SHP77 treated with DMSO at 0.1 percent for 48 hours (cell line): ENCODE results near the gene FHL2.
"Not testable (repeated sequence)": the region's sequence is repeated elsewhere in the genome, so short reads cannot be mapped to it uniquely, and the experiment has no call there.

ENCODE experiments used
- DNase-seq: peaks from one replicate; lab custom pipeline; 2025; lab: John Stamatoyannopoulos, UW

The FHL2 gene

DNA sequence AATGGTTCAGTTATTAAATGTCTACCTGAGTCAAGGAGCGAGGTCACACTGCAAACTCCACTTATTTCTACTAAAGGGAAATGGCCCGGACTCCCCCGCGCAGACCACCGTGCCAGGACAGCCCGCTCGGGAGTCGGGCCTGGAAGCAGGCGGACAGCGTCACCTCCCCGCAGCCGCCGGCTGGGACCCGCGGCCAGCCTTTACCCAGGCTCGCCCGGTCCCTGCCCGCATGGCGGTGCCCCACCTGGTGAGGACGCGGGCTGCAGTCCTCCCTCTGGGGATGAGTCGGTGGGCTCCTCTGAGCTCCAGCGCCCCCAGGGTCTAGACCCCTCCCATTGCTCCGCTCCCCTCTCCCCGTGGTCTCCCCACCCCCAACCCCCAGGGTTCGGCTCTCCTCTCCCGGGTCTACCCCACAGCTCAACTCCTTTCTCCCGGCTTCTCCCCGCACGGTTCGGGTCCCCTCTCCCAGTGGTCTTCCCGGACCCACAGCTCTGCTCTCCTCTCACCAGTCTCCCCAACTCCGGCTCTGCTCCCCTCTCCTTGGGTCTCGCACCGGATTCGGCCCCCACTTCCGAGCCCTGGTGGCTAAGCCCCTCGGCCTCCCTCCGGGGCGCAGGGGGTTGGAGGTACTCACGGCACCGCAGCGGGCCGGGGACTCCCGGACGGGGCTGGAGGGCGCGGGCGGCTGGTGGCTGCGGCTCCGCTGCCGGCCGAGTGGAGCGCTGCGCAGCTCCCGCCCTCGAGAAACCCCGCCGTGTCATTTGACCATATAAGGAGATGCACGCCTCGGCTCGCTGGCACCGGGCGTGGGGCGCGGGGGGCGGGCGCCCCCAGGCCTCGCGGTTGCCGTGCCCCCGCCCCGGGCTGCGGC lies at the start of gene FHL2:
TSS of gene FHL2 (minus strand) at position 716 of the 871 bp plus-strand sequence. CDS start 12,535 bp downstream, outside the sequence.
- peak; percentile 40 for DNase-seq

- DNase-seq, result no peak
These were observed 48.6 kb upstream of the FHL2 start for GRCh38 chr2:105447476-105447875.

DNA sequence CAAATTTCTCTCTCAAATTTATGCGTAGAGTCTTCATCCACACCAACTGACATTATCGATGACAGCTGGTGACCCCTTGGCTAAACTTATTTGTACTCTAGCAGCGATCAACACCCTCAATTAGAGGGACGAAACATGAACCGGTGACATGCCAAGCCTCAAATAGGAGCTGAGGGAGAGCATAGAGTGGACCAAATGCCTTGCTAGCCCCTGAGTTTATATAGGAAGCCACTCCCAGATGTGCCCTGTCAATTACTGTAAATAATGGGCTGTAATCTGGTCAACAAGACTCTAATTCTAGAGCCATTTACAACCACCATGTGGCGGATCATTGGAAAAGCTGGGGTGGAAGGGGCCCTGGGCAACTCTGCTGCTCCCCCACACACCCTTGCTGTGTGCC lies 47.6 kb upstream of the FHL2 start:
- no peak for DNase-seq

DNA sequence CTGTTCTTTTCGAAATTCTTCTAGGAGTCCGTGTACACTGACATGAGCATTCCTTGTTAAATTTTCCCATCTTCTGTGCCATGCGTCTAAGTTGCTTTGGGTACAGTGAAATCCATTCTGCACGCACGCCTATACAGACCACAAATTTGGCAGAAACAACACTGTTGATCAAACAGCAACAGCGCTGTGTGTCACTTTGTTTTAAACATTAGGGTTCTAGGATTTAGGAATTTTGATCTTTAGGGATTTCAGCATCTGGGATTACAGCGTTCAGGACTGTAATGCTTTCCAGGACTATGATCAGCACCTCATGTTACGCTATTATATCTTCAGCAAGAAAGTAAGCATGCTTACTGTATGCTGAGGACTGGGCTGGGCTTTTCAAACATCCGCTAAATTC lies 47.1 kb upstream of the FHL2 start:
- no peak for DNase-seq

GRCh38 chr2:105445498-105445897 lies 46.6 kb upstream of the FHL2 start:
- DNase-seq, result no peak

DNA sequence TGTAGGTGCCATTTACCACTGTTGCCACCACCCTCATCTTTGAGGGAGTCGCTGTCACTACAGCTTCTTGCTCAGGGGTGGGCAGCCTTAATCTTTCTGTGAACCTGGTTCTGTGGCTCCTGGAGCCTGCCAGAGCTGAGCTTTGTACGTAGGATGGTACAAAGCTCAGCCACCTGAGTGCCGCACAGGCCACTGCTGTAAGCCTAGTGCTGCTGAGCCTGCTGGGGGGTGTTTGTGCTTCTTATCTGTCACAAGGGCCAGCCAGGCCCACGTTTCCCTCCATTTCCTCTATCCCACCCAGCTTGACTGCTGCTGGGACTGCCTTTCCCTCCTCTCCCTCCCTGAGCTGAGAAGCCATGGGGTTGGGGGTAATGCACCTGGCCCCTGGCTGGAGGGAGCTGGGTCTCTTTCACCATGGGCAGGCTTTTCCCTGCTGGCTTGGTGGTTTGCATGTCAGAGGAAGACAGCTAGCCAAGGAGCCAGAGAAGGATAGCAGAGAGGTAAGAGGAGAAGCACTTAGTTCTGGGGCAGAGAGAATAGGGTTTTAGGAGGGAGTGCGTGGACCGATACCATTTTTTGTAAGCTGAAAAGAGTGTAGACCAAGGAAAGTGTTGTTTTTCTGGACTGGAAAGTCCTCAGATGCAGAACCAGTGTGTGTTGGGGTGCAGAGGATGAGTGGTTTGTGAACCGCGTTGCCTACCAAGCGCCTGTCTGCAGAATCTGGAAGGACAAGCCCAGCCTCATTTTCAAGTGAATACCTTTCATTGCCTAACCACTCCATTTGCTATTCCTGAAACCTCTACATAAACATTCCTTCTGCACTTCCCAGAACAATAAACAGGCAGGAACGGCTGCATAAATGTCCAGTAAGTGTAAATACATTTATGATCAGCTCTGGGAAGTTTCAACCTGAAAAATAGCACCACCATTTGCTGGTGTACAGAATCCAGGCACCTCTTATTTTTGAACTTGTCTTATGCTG lies 45.1 kb upstream of the FHL2 start:
- DNase-seq, result no peak

- no peak for DNase-seq
These were observed 43.9 kb upstream of the FHL2 start for GRCh38 chr2:105442721-105443120.

DNA sequence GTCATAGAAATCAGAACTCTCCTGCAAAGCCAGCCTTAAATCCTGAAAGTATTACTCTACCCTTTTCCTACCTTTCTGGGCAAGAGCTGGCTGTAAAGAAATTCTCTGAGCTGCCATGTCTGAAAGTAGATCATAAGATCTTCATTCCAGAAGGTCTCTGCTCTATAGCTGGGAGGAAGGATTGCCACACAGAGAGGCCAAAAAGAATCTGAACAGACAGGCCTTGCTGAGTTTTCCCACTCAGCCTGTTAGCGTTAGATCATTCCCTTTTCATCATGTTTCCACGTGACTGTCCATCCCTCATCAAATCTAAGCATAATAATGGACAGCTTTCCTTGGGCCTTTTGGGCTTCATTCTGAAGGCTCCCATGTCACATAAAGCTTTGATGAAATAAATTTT lies 43.2 kb upstream of the FHL2 start:
- no peak for DNase-seq

GRCh38 chr2:105439141-105439540 lies 40.3 kb upstream of the FHL2 start:
- no peak for DNase-seq

DNA sequence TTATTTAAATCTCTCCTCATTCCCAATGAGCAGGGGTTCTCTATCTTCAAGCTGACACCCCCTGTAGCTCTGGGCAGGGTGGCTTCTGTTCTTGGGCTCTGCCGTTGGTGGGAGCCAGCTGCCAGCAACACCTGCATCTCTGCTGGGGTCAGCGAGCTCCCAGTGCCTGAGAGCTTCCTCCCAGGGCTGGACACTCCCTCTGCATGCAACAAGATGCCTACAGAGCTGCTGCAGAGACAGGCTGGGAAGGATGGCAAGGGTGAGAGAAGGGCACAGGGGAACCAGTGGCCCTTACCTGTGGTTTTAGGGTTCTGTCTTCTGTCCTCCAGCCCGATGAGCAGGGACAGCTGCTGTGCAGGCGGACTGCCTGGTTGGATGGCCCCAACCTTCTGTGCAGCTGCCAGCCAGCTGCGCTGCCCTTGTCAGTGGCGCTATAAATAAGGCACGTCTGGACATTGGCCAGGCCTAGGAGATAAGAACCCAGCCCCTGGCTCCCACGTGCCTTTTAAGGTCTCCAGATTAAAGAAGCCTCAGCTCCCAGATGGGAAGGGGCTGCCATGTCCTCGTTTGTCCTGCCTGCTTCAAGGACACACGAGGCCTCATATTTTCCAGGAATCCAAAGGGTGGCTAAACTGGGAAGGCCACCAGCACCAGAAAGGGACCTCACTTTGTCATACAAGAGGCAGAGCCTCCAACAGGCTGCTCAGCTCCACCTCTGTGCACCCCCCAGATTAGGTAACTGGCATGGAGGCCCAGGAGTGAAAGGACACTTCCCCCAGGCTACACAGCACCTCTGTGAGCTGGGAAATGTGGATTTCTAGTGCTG lies 39.5 kb upstream of the FHL2 start:
- DNase-seq, result peak; percentile 88

DNA sequence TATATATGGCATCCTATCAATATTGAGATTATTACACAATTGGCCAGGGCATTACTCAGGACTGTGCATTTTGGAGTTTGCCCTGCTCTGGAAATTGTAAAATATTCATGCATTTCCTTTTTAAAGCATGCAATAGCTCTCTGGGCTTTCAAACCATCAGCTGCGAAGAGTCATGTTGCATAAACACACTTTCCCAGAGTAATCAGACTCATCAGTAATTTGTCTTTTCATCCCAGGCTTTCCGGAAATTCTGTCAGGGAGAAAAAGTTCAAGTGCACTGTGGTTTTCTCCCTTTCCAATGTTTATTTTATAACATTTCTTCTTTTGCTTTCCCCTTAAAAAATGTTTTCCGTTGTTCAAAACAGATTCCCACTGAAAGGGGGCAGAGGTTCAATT lies 38.9 kb upstream of the FHL2 start:
- peak; percentile 70 for DNase-seq

DNA sequence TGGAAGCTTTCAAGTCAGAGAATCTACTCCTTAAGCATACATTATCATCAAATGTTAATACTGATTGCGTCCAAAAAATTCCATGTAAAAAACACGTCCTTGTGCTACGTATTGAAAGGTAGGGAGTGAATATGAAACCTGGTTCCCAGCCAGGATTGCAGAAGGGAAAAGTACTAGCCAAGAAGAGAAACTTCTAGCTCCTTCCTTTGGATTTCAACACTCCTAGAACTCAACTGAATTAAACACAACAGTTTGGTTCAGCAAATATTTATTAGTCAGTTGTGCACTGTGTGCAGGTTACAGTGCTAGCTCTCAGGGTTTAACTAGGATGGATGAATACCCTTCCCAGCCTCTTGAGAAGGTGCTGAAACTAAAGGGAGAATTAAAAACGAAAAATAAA lies 33.9 kb upstream of the FHL2 start:
- peak; percentile 13 for DNase-seq

GRCh38 chr2:105432044-105432399 lies 33.2 kb upstream of the FHL2 start:
- no peak for DNase-seq

DNA sequence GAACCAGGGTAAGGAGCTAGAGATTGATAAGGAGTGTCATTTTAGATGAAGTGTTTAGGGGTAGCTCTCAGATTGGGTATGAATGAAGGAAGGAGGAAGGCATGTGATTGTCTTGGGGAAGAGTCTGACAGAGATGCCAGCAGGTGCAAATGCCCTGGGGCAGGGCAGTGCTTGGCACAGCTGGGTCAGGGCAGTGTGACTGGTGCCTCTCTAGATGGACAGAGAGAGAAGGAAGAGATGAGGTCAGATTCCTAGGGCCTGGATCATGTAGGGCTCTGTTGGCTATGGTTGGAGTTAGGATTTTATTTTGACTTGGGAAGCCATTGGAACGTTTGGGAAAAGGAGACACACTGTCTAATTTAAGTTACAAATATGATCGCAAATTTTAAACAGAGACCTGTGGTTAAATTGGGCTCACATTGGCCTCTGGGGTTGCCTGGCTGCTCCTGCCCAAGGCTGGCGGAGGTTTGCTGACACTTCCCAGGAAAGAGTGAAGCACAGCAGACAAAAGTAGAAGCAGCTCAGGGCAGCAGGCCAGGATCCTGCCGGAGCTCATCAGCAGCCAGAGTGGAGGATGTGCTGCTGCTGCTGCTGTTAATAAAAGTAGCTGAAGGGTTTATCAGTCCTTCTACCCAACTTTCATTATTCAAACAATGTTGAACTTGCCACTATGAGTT lies 32.7 kb upstream of the FHL2 start:
- no peak for DNase-seq

- no peak for DNase-seq
These were observed 29.7 kb upstream of the FHL2 start for GRCh38 chr2:105428387-105429018.

GRCh38 chr2:105427485-105427884 lies 28.6 kb upstream of the FHL2 start:
- DNase-seq, result no peak

DNA sequence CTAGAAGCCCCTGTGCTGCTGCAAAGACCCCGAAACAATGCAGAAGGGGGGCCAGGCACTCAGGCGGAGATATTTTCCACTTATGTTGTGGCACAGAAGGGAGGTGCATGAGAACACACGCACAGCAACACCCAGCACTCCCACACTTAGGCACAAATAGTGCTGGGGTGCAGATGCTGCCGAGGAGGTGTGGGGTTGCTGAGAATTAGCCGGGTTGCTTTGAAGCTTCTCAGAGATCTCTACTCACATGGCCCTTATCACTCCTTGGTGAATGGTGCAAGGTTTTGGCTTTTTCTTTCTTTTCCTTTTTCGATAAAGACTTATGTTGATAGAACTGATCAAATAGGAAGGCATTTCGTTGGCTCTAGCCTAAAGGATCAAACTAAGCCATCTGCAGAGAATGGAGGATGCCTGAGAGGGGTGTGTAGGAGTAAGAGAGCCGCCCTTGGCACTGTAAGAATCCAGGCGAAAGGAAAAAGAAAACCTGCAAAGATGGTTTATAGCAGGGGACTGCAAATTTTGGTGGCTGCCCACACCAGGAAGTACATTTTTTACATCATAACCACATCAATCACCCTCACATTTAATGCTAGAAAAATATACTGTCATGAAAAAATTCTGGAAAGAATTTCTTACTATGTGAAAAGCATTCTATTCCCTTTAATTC lies 27.9 kb upstream of the FHL2 start:
- no peak for DNase-seq

DNA sequence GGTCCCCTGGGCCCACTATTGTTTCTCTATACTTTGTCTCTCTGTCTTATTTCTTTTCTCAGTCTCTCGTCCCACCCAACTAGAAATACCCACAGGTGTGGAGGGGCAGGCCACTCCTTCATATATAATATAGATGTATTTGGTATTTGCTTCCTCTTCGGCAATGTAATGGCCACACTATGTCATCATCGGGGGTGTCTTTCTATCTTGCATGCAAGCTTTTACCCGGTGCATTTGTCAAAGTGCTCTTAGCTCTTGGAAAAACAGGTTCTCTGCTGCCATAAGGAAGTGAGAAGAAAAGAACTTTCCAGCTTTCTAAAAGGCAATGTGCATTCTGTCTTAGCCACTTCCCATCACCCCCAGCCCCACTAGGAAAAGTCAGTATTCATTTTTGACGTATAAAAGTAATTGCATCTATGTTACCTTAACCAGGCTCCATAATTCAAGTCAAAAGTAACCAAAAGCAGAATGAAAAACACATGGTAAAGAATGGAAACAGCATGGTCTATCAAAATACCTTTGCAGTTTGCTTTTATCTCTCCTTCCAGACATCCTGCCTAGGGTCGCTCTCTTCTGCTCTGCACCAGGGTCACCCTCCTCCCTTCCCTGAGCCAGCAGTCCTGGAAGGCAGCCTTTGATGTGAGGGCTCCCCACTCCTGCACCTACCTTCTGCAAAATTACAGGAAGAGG lies 27.2 kb upstream of the FHL2 start:
- no peak for DNase-seq

DNA sequence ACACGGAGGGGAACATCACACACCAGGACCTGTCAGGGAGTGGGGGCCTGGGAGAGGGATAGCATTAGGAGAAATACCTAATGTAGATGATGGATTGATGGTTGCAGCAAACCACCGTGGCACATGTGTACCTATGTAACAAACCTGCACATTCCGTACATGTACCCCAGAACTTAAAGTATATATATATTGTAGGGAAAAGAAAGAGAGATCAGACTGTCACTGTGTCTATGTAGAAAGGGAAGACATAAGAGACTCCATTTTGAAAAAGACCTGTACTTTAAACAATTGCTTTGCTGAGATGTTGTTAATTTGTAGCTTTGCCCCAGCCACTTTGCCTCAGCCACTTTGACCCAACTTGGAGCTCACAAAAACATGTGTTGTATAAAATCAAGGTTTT lies 26.0 kb upstream of the FHL2 start:
- not testable (repeated sequence) for DNase-seq

DNA sequence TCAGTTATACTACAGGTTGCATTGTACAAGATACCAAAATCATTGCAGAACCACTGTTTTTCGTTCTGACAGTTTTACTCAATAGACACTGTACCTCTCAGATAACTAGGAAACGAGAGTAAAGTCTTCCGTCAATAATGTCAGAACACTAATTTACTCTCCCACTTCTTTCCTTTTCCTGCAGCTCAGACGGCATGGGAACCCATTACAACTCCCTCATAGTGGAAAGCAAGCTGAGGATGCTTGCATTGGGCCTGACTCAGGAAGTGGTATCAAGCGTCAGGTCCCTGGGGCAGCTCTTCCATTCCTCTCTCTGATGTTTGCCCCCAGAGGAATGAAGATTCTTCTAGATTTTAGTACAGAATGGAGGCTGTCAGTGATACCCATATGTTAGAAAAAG lies 23.9 kb upstream of the FHL2 start:
- no peak for DNase-seq
